GM21619 (cell line): ENCODE results near the gene ADAMTS16.

Experiments used
- ATAC-seq: cut with Tn5 transposase; IDR thresholded peaks from one replicate; pipeline ENCODE4 v1.9.1; 2021; ENCODE audit not compliant: unreplicated experiment

The ADAMTS16 gene

GRCh38 chr5:5339257-5339656, 199.1 kb downstream of the ADAMTS16 start:
- ATAC-seq: no peak

GRCh38 chr5:5340206-5340729, 200.1 kb downstream of the ADAMTS16 start:
- ATAC-seq: no peak

- ATAC-seq: no peak
Measured at GRCh38 chr5:5341531-5342292, 201.6 kb downstream of the ADAMTS16 start.

GRCh38 chr5:5342784-5343183, 202.7 kb downstream of the ADAMTS16 start:
- no peak for ATAC-seq

- no peak for ATAC-seq
Measured at GRCh38 chr5:5343568-5343967, 203.4 kb downstream of the ADAMTS16 start.

DNA sequence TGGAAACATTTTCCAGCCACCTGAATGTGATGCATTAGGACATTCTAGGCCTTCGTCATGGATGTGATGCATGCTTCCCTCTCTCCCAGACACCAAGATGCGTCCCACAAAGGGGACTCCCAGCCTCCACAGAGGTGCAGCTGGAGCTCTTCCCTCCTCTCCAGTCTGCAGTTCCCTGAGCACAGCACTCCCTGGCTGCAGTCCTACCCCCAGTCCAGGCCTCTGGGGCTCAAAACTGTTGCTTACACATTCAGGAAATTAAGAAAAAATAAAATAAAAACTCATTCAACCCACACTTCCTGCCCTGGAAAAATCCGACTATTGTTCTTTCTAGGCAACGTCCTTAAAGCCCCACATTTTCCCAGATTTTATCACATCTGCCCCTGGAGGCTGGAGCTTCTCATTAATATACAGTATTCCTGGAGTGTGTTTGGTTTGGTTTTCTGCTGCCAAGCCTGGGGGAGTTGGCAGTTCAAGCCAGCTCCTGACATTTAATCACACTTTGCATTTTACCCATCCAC, 204.0 kb downstream of the ADAMTS16 start:
- no peak for ATAC-seq

GRCh38 chr5:5344606-5345005, 204.5 kb downstream of the ADAMTS16 start:
- no peak for ATAC-seq

- ATAC-seq: no peak
Measured at GRCh38 chr5:5347442-5347841, 207.3 kb downstream of the ADAMTS16 start.

DNA sequence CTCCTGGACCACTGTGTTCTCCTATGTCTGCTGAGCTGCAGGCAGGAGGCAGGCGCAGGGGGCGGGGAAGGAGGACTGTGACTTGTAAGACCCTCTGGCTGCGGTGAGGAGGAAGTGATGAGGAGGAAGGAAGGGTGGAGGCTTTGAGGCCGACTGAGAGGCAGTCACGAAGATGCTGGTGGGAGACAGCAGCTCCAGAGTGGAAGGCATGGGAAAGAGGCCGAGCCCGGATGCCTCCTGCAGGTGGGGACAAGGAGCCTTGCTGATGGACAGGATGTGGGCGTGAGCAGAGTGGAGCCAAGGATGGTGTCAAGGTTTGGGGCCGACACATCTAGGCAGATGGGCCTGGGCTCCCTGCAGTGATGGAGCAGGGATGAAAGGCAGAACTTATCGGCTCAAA, 208.0 kb downstream of the ADAMTS16 start:
- ATAC-seq: no peak

GRCh38 chr5:5348576-5348975, 208.4 kb downstream of the ADAMTS16 start:
- ATAC-seq: no peak

- ATAC-seq: no peak
Measured at GRCh38 chr5:5350101-5350500, 210.0 kb downstream of the ADAMTS16 start.

GRCh38 chr5:5351288-5351979, 211.3 kb downstream of the ADAMTS16 start:
- ATAC-seq: no peak

- ATAC-seq: no peak
Measured at GRCh38 chr5:5352675-5353074, 212.5 kb downstream of the ADAMTS16 start.

- no peak for ATAC-seq
Measured at GRCh38 chr5:5353681-5354080, 213.6 kb downstream of the ADAMTS16 start.

GRCh38 chr5:5356765-5357164, 216.6 kb downstream of the ADAMTS16 start:
- no peak for ATAC-seq

DNA sequence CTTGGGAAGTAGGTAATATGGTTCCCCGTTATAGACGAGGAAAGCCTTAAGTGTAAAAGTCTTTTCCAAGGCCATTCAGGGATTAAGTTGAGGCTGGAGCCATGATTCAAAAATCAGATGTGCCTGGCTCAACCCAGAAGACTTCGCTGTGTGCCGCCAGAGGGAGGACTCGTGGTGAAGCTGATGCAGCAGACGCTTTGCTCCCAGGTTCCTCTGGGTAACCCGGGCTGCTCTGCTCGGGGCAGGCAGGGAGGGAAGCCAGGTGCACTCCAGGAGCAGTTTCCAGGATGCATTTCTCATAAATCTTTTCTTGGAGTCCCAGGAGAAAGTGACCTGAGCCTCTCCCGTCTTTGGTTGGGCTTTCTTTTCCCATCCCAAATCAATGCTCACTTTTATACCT, 219.5 kb downstream of the ADAMTS16 start:
- no peak for ATAC-seq

- ATAC-seq: no peak
Measured at GRCh38 chr5:5360363-5360940, 220.3 kb downstream of the ADAMTS16 start.

DNA sequence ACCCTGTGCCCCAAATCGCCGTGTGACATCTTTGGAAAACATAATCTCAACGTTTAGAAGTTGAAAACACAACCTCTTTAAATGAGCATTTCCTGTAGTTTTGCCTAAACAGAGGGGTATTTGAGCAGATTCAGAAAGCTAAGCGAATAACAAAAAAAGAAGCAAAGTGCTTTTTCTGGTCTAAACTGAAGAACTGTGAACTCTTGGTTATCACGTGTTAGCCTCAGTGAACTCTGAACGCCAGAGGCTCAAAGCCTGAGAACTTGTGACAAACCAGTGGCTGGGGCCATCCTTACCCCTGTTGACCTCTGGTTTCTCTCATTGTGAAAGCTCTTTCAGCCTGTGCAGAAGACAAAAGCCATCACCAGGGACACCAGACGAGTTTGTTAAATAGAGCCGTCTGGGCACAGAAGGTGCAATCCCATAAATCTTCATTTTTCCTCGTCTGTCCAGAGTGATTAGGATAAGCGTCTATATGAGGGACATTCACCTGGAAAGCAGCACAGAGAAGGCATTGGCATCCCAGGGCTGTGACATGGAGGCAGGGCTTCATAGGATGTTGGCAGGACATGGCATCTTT, 220.9 kb downstream of the ADAMTS16 start:
- ATAC-seq: no peak

GRCh38 chr5:5363045-5363444, 222.9 kb downstream of the ADAMTS16 start:
- ATAC-seq: no peak

- no peak for ATAC-seq
Measured at GRCh38 chr5:5364932-5365331, 224.8 kb downstream of the ADAMTS16 start.

DNA sequence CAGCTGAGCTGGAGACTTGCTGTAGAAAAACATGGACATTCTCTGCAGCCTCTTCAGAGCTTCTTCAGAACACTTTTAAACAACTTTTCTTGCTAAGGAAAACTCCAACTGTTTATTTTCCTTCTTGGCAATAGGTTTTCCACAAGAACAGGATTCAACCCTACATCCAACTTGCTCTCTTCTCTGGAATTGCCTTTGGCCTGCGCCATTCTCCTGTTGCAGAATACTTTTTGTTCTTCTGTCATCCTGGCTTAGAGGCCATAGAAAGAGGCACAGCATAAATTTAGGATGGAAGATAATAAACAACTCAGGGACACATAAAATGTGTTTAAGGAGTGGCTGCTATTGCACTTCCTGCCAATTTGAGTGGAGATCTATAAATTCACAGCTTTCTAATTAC, 227.6 kb downstream of the ADAMTS16 start:
- ATAC-seq: no peak
